GM12878 (cell line): ENCODE data around the gene HMCN1. TPM values are rescaled to one million over a fixed set of nuclear protein-coding genes. Genes with fewer than 3 reads are reported as not detected.

Source experiments
- ATAC-seq: fragments of 200-7000 bp; cut with Tn5 transposase; 3 replicates; pipeline ENCODE4 v1.9.1; 2020; ENCODE audit warnings: mild to moderate bottlenecking, moderate library complexity
- BruUV-seq: library from RNA; stranded (reverse); fragments of 400-500 nt; replicated peaks from 2 replicates; lab custom pipeline; 2021; lab: Mats Ljungman, UMichigan
- CTCF ChIA-PET: fragments of 300-600 bp; sonication (Branson Sonifier 250); formaldehyde crosslinking; extraction: SDS; loops from one replicate; lab custom pipeline; 2021; ENCODE audit warnings: inconsistent platforms; lab: Yijun Ruan, JAX
- POLR2A ChIA-PET: fragments of 350-600 bp; formaldehyde crosslinking; extraction: SDS; loops from one replicate; lab custom pipeline; 2021; ENCODE audit warnings: inconsistent platforms; lab: Charles Lee
- RAD21 ChIA-PET: fragments of 300-600 bp; sonication (Branson Sonifier 250); formaldehyde crosslinking; loops from one replicate; lab custom pipeline; 2023; ENCODE audit warnings: antibody characterized with exemption; ENCODE audit not compliant: unreplicated experiment; lab: Charles Lee
- SMC1A ChIA-PET: fragments of 300-600 bp; sonication (Branson Sonifier 250); formaldehyde crosslinking; loops from one replicate; lab custom pipeline; 2023; ENCODE audit not compliant: unreplicated experiment, uncharacterized antibody; lab: Charles Lee
- DNase-seq: peaks from one replicate; pipeline ENCODE4 v3.0.0-alpha.2; 2011; ENCODE audit warnings: low read depth, low spot score
- FAIRE-seq: peaks from 3 replicates; lab custom pipeline; 2011; peaks lifted over from hg19 to GRCh38; lab: Jason Lieb, UNC
- H2AFZ ChIP-seq: 2 replicates; pipeline ENCODE4 v1.6.0; 2011; ENCODE audit warnings: low read depth, low read length, control low read depth; ENCODE audit not compliant: control insufficient read depth
- H3K27ac ChIP-seq: 2 replicates; pipeline ENCODE4 v1.5.1; 2011; ENCODE audit warnings: control low read depth; ENCODE audit not compliant: control insufficient read depth, insufficient read depth
- H3K27me3 ChIP-seq, 2 experiments: replicated peaks in 1 of 2; 2 replicates each; pipeline versions ENCODE4 v1.6.0 to v1.6.1; 2011; ENCODE audit warnings: low read length in 1 of 2; ENCODE audit not compliant: control insufficient read depth in 2 of 2, insufficient read depth in 2 of 2
- H3K36me3 ChIP-seq, 2 experiments: 2 replicates each; pipeline ENCODE4 v1.5.1; 2011; ENCODE audit warnings: low read length in 1 of 2; ENCODE audit not compliant: control insufficient read depth in 2 of 2, insufficient read depth in 2 of 2
- H3K4me1 ChIP-seq: 2 replicates; pipeline ENCODE4 v1.6.1; 2011; ENCODE audit warnings: mild to moderate bottlenecking, low read length, moderate library complexity, mixed read lengths; ENCODE audit not compliant: control insufficient read depth, insufficient read depth
- H3K4me2 ChIP-seq: 2 replicates; pipeline ENCODE4 v1.6.0; 2011; ENCODE audit warnings: control low read depth; ENCODE audit not compliant: control insufficient read depth, insufficient read depth
- H3K4me3 ChIP-seq: fragments of 200-600 bp; sonication (generic); 2 replicates; pipeline ENCODE4 v1.5.1; 2016
- H3K79me2 ChIP-seq: 2 replicates; pipeline ENCODE4 v1.6.0; 2011; ENCODE audit warnings: low read length; ENCODE audit not compliant: control insufficient read depth, insufficient read depth
- H3K9ac ChIP-seq: 2 replicates; pipeline ENCODE4 v1.8.0; 2011; ENCODE audit warnings: low read length, control low read depth, mixed read lengths; ENCODE audit not compliant: control insufficient read depth, insufficient read depth
- H3K9me3 ChIP-seq: replicated peaks from 3 replicates; pipeline ENCODE4 v1.5.1; 2011; ENCODE audit warnings: mild to moderate bottlenecking, low read length; ENCODE audit not compliant: control insufficient read depth, insufficient read depth
- H4K20me1 ChIP-seq: 2 replicates; pipeline ENCODE4 v1.6.0; 2011; ENCODE audit not compliant: control insufficient read depth, insufficient read depth
- ATF3 ChIP-seq: IDR thresholded peaks from 2 replicates; pipeline ENCODE4 v1.6.1; 2011; ENCODE audit warnings: low read depth, mild to moderate bottlenecking, low read length, moderate library complexity, borderline replicate concordance; ENCODE audit errors: extremely low read depth
- CREB1 ChIP-seq: IDR thresholded peaks from 2 replicates; pipeline ENCODE4 v1.6.1; 2012; ENCODE audit warnings: low read depth, mild to moderate bottlenecking, inconsistent platforms
- ETV6 ChIP-seq, 2 experiments: fragments of 450-650 bp in 1 of 2; IDR thresholded peaks in 1 of 2; conservative IDR thresholded peaks in 1 of 2; 2 replicates each; pipeline ENCODE4 v1.6.1; 2014; ENCODE audit warnings: antibody characterized with exemption in 1 of 2, borderline replicate concordance in 1 of 2, low read depth in 1 of 2, mild to moderate bottlenecking in 1 of 2, moderate library complexity in 1 of 2
- EZH2 ChIP-seq: IDR thresholded peaks from 2 replicates; pipeline ENCODE4 v1.6.1; 2012; ENCODE audit warnings: low read depth, mild to moderate bottlenecking, control low read depth, inconsistent platforms, low read length, borderline replicate concordance; ENCODE audit not compliant: control insufficient read depth
- FOS ChIP-seq: IDR thresholded peaks from 3 replicates; pipeline ENCODE4 v1.6.1; 2011; ENCODE audit warnings: borderline replicate concordance; ENCODE audit not compliant: insufficient read length; ENCODE audit errors: extremely low read depth
- FOXM1 ChIP-seq: IDR thresholded peaks from 2 replicates; pipeline ENCODE4 v1.6.1; 2012; ENCODE audit warnings: low read depth, mild to moderate bottlenecking, inconsistent platforms, low read length, moderate library complexity
- HDAC6 ChIP-seq: fragments of 200-600 bp; sonication (generic); IDR thresholded peaks from one replicate; pipeline ENCODE4 v1.8.0; 2017; ENCODE audit warnings: antibody characterized with exemption; ENCODE audit not compliant: unreplicated experiment
- KLF5 ChIP-seq: fragments of 450-650 bp; IDR thresholded peaks from 2 replicates; pipeline ENCODE4 v1.6.1; 2014; ENCODE audit warnings: mild to moderate bottlenecking; ENCODE audit not compliant: partially characterized antibody
- MYC ChIP-seq: IDR thresholded peaks from 2 replicates; pipeline ENCODE4 v1.6.1; 2011; ENCODE audit warnings: mild to moderate bottlenecking, low read length, moderate library complexity, inconsistent platforms; ENCODE audit not compliant: insufficient read depth, insufficient replicate concordance, insufficient read length, severe bottlenecking
- NR2C1 ChIP-seq: fragments of 450-650 bp; IDR thresholded peaks from 2 replicates; pipeline ENCODE4 v1.6.1; 2017; ENCODE audit warnings: antibody characterized with exemption, mild to moderate bottlenecking, moderate library complexity
- NR2C2 ChIP-seq: IDR thresholded peaks from 2 replicates; pipeline ENCODE4 v1.6.1; 2011; ENCODE audit warnings: borderline replicate concordance, low read depth; ENCODE audit not compliant: control insufficient read depth, insufficient read length
- NRF1 ChIP-seq: conservative IDR thresholded peaks from 2 replicates; pipeline ENCODE4 v1.6.1; 2011; ENCODE audit warnings: mild to moderate bottlenecking, low read depth, low read length, improper control_type of control experiment
- RUNX3 ChIP-seq: IDR thresholded peaks from 2 replicates; pipeline ENCODE4 v1.6.1; 2012; ENCODE audit warnings: low read length, inconsistent platforms
- STAT3 ChIP-seq: IDR thresholded peaks from 2 replicates; pipeline ENCODE4 v1.6.1; 2011; ENCODE audit warnings: low read depth, low read length, improper control_type of control experiment
- TCF3 ChIP-seq: IDR thresholded peaks from 2 replicates; pipeline ENCODE4 v1.6.1; 2012; ENCODE audit warnings: low read depth, mild to moderate bottlenecking, low read length, borderline replicate concordance; ENCODE audit not compliant: insufficient read depth
- ZBTB4 ChIP-seq: fragments of 450-650 bp; formaldehyde crosslinking; IDR thresholded peaks from 2 replicates; pipeline ENCODE4 v1.4.0; 2022; ENCODE audit warnings: mild to moderate bottlenecking, moderate library complexity
- ZNF207 ChIP-seq: fragments of 450-650 bp; IDR thresholded peaks from 2 replicates; pipeline ENCODE4 v1.6.1; 2014; ENCODE audit warnings: antibody characterized with exemption, mild to moderate bottlenecking, borderline replicate concordance
- WGBS: methylation state at CpG from one replicate; pipeline ENCODE4 v1.1.6; 2016; ENCODE audit warnings: low lambda C conversion rate; ENCODE audit not compliant: insufficient replicate concordance, insufficient coverage; ENCODE audit errors: missing lambda C conversion rate; 5-methylcytosine and 5-hydroxymethylcytosine counted together
- in situ Hi-C: fragments of 300-500 bp; cut with MboI; formaldehyde crosslinking; loops from 9 replicates; pipeline ENCODE4 v1.14.3; 2018; ENCODE audit warnings: mixed read lengths
- intact Hi-C: fragments of 100-400 bp; cut with micrococcal nuclease; formaldehyde crosslinking; loops from one replicate; pipeline ENCODE4 v1.14.2; 2022; ENCODE audit not compliant: unreplicated experiment
- polyA plus RNA-seq, 11 experiments: library from polyadenylated mRNA; depleted of rRNA in 4 of 11; unstranded in 6 of 11; stranded (reverse) in 5 of 11; fragments of >200 nt; fragmentation: Nextera tagmentation in 4 of 11; fragmentation: Illumina TruSeq in 1 of 11; extraction: Ambion mirVana in 4 of 11; extraction: Trizol in 1 of 11; gene quantifications; 1 replicate in 1 of 11; 2 replicates in 10 of 11; pipeline versions ENCODE4 v1.2.1 to v1.2.3, GENCODE V29; 2011 to 2016; ENCODE audit warnings: inconsistent platforms in 2 of 11, missing spikeins in 2 of 11, low read depth in 1 of 11
- total RNA-seq, 4 experiments: library from RNA; depleted of rRNA in 3 of 4; stranded (reverse); fragments of >200 nt in 3 of 4; fragmentation: Illumina TruSeq in 1 of 4; extraction: Trizol in 1 of 4; gene quantifications; 2 replicates each; pipeline versions ENCODE4 v1.2.1 to v1.2.3, GENCODE V29; 2013 to 2021

The HMCN1 gene
- total and polyA plus RNA-seq, 10 of the 15 experiments (the other 5 are each of a cell fraction or from before 2014, with no cell fraction given), result under 0.01 to 0.07 TPM; not detected in 8

GRCh38 chr1:186164773-186165172 is 430.6 kb downstream of the HMCN1 start:
- H3K36me3 ChIP-seq, result no peaks in the 10 kb centered on the region
- TF ChIP-seq EZH2 (no peak), KLF5 (no peak), NR2C2 (no peak), RUNX3 (no peak), NRF1 (no peak), NR2C1 (no peak), ZNF207 (no peak), TCF3 (no peak), HDAC6 (no peak), ZBTB4 (CRISPR knock-in tag) (no peak), FOXM1 (no peak), STAT3 (no peak), CREB1 (no peak), ETV6 (conservative IDR thresholded peaks at IDR 0.05 in 1 of 2, IDR thresholded peaks at IDR 0.05 in 1 of 2; ENCODE audit: borderline replicate concordance in 1 of 2, low read depth in 1 of 2) (no peak), FOS (no peak), ATF3 (no peak), MYC (no peak)
- BruUV-seq, result no TSS peak
- intact Hi-C loops, result loop anchor here (10.0 kb wide), 1 partner anchor 60 kb away; no protein-coding TSS in a partner anchor
- no peak for FAIRE-seq
- H3K4me2 ChIP-seq, result no peak overlapping the region
- 9% methylated on average over 3 of the region's 3 CpGs for WGBS
- no peaks in the 10 kb centered on the region for H4K20me1 ChIP-seq
- H3K79me2 ChIP-seq, result no peaks in the 10 kb centered on the region
- SMC1A ChIA-PET, result interaction anchor here (0.8 to 1.5 kb wide), 2 partner anchors 9 to 18 kb away, joined by 4 read pairs; no protein-coding TSS in a partner anchor
- DNase-seq, result no peak
- no peaks in the 10 kb centered on the region for H3K9me3 ChIP-seq
- no peak overlapping the region for H3K4me3 ChIP-seq
- H3K4me1 ChIP-seq, result no peaks in the 10 kb centered on the region
- POLR2A ChIA-PET, result interaction anchor here (0.6 kb wide), 1 partner anchor 20 kb away, joined by 8 read pairs; no protein-coding TSS in a partner anchor
- no peak overlapping the region for H3K27ac ChIP-seq
- RAD21 ChIA-PET, result no interaction called here
- H3K9ac ChIP-seq, result no peak overlapping the region
- CTCF ChIA-PET, result interaction anchor here (0.6 kb wide), 1 partner anchor 71 kb away, joined by 3 read pairs; no protein-coding TSS in a partner anchor
- H3K27me3 ChIP-seq, result no peaks in the 10 kb centered on the region
- in situ Hi-C loops, result no loop called here
- no peak for ATAC-seq
- H2AFZ ChIP-seq, result no peak overlapping the region
